GM12875 (cell line): ENCODE results near the gene CDK15.

Source experiments
- H3K4me3 ChIP-seq: one replicate; pipeline ENCODE4 v1.5.1; 2011; ENCODE audit warnings: low read depth, low read length, control low read depth
- CTCF ChIP-seq: IDR thresholded peaks from 2 replicates; pipeline ENCODE4 v1.5.1; 2011; ENCODE audit warnings: low read depth, mild to moderate bottlenecking, control low read depth, inconsistent platforms, low read length, moderate library complexity, borderline replicate concordance; ENCODE audit not compliant: insufficient read depth

The CDK15 gene

DNA sequence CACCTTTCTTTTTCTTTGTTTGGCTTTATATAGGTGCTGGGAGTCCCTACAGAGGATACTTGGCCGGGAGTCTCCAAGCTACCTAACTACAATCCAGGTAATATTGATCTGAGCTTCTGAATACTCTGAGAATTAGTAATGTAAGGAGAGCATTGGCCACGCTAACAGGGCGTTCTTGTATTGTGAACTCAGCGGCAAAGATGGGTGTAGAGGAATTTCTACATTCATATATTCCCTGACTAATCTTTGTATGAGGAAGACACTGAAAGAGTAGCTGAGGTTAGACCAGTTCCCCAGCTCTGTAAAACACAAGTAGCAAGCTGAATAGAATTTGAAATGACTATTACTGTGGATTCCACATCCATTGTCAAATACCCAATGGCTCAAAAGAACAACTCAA is 48.5 kb downstream of the CDK15 start:
- TF ChIP-seq CTCF, result no peak
- no peak overlapping the region for H3K4me3 ChIP-seq

DNA sequence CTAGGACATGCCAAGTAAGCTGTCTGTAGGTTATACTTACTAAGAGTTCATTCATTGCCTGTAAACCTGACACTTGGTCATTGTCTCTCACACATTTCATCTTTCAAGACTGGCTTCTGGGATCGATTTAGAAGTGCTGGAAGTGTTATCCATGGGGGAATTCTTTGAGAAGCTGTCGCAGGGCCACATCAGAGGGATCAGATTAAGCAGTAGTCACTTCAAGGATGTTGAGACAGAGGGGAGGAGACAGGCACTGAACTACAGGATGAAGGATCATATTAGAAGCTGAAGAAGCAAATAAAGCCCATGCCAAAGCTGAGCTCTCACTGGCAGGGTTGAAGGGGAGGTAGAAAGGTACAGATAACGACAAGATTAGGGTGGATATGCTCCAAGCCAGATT is 49.0 kb downstream of the CDK15 start:
- H3K4me3 ChIP-seq, result no peak overlapping the region
- no peak for TF ChIP-seq CTCF

- TF ChIP-seq CTCF, result no peak
- H3K4me3 ChIP-seq, result no peak overlapping the region
Observed at GRCh38 chr2:201857326-201857725, 51.0 kb downstream of the CDK15 start.

- TF ChIP-seq CTCF, result no peak
- no peak overlapping the region for H3K4me3 ChIP-seq
Observed at GRCh38 chr2:201858281-201859184, 52.2 kb downstream of the CDK15 start.

- no peak overlapping the region for H3K4me3 ChIP-seq
- no peak for TF ChIP-seq CTCF
Observed at GRCh38 chr2:201859949-201860348, 53.6 kb downstream of the CDK15 start.

- TF ChIP-seq CTCF, result peak; percentile 78
- no peak overlapping the region for H3K4me3 ChIP-seq
Observed at GRCh38 chr2:201860636-201861066, 54.3 kb downstream of the CDK15 start.

GRCh38 chr2:201862843-201863242 is 56.5 kb downstream of the CDK15 start:
- no peak for TF ChIP-seq CTCF

More at GRCh38 chr2:201862843-201863242, 56.5 kb downstream of the CDK15 start:
- no peak overlapping the region for H3K4me3 ChIP-seq
